ENCODE data around the gene CLDND1. TPM values are rescaled to one million over a fixed set of nuclear protein-coding genes. Genes with fewer than 3 reads are reported as not detected.

Gene CLDND1
- total RNA-seq, 1 experiment from 2014 or later: 472 TPM

- Histone ChIP-seq H2AFZ (ENCODE audit: low read depth, low read length, poor library complexity, severe bottlenecking) (no peak overlapping the region), H3K36me3 (ENCODE audit: control insufficient read depth in 1 of 2, insufficient read depth in 2 of 2, low read length in 2 of 2) (no peaks in the 10 kb centered on the region), H3K27ac (ENCODE audit: low read depth, low read length) (peak overlapping the region; percentile 98), H3K79me2 (ENCODE audit: insufficient read depth, low read length) (peaks cover 14% of the 10 kb centered on the region), H3K9me3 (ENCODE audit: control insufficient read depth in 1 of 2, insufficient read depth in 1 of 2, low read depth in 1 of 2, low read length in 2 of 2) (no peaks in the 10 kb centered on the region), H4K20me1 (ENCODE audit: insufficient read depth) (no peaks in the 10 kb centered on the region), H3K27me3 (ENCODE audit: insufficient read depth, low read length) (no peaks in the 10 kb centered on the region), H3K4me1 (ENCODE audit: control insufficient read depth in 1 of 2, insufficient read depth in 2 of 2, low read length in 2 of 2) (peaks cover 74 to 84% of the 10 kb centered on the region in 2 experiments), H3K4me2 (ENCODE audit: low read length) (peak overlapping the region; percentile 60; the same call in 1 of the 2 replicates), H3K9ac (ENCODE audit: low read length) (peak overlapping the region; percentile 71), H3K9me2 (ENCODE audit: insufficient read depth) (no peaks in the 10 kb centered on the region), H3K4me3 (replicated peaks in 1 of 2; ENCODE audit: low read depth in 1 of 2, low read length in 2 of 2) (no peak overlapping the region)
- ATAC-seq (no peak), DNase-seq (ENCODE audit: low read depth, low spot score) (no peak)
- RAD21 ChIA-PET (ENCODE audit: low non-redundant PET in 1 of 2, low total read pairs in 2 of 2, uncharacterized antibody in 2 of 2, unreplicated experiment in 2 of 2): interaction anchor here in 1 of 2 experiments (1.1 kb wide), 1 partner anchor 35 kb away, joined by 5 read pairs; the partner anchor contains the start of gene CLDND1
- CTCF ChIA-PET: interaction anchor here (0.7 to 1.3 kb wide), 2 partner anchors 16 to 36 kb away, joined by 3 to 4 read pairs; no protein-coding TSS in a partner anchor
- POLR2A ChIA-PET: interaction anchor here (0.6 to 2.3 kb wide), 7 partner anchors 9 to 36 kb away, joined by 3 to 8 read pairs (median 3); partner anchors contain the start of genes CLDND1 and CPOX
- intact Hi-C loops (cut with micrococcal nuclease): no loop called here
- BruUV-seq (replicated peaks): no TSS peak
- TF ChIP-seq POLR2A (IDR thresholded peaks at IDR 0.05; ENCODE audit: borderline replicate concordance, extremely low read depth, insufficient read depth, insufficient read length) (no peak), EGR1 (IDR thresholded peaks at IDR 0.05; ENCODE audit: low read depth) (no peak), POLR2AphosphoS5 (IDR thresholded peaks at IDR 0.05; ENCODE audit: low read depth, low read length) (no peak), SIN3A (IDR thresholded peaks at IDR 0.05; ENCODE audit: low read depth) (no peak), FOSL1 (IDR thresholded peaks at IDR 0.05; ENCODE audit: low read depth) (no peak), ELF1 (IDR thresholded peaks at IDR 0.05; ENCODE audit: borderline replicate concordance, low read depth) (no peak), CBX3 (IDR thresholded peaks at IDR 0.05; ENCODE audit: low read depth) (no peak), TCF7L2 (IDR thresholded peaks at IDR 0.05; ENCODE audit: borderline replicate concordance, extremely low read depth, insufficient read depth, insufficient read length) (no peak), JUND (IDR thresholded peaks at IDR 0.05) (no peak), EZH2 (IDR thresholded peaks at IDR 0.05) (no peak), CEBPB (IDR thresholded peaks at IDR 0.05; ENCODE audit: low read depth) (no peak), MAX (IDR thresholded peaks at IDR 0.05) (no peak), ATF3 (IDR thresholded peaks at IDR 0.05) (no peak), ZFX (IDR thresholded peaks at IDR 0.05) (no peak), ZBTB33 (IDR thresholded peaks at IDR 0.05; ENCODE audit: extremely low read depth, insufficient replicate concordance, low read length) (no peak), RAD21 (IDR thresholded peaks at IDR 0.05; ENCODE audit: low read depth) (no peak), EZH2phosphoT487 (IDR thresholded peaks at IDR 0.05; ENCODE audit: borderline replicate concordance) (no peak), SRF (IDR thresholded peaks at IDR 0.05; ENCODE audit: low read depth) (no peak), SP1 (IDR thresholded peaks at IDR 0.05; ENCODE audit: low read depth) (no peak), CTCF (IDR thresholded peaks at IDR 0.05 in 2 of 3, conservative IDR thresholded peaks at IDR 0.05 in 1 of 3; ENCODE audit: borderline replicate concordance in 1 of 3, insufficient read depth in 1 of 3, low read depth in 2 of 3, low read length in 2 of 3) (no peak)
Measured at GRCh38 chr3:98558100-98558827, 35.6 kb upstream of the CLDND1 start.
